HEK293T (cell line): ENCODE measurements around the gene CABYR.

Experiments
- ARNT ChIP-seq: fragments of 450-650 bp; IDR thresholded peaks from 2 replicates; pipeline ENCODE4 v1.6.1; 2017; ENCODE audit warnings: mild to moderate bottlenecking
- BHLHE40 ChIP-seq: fragments of 450-650 bp; IDR thresholded peaks from 2 replicates; pipeline ENCODE4 v1.6.1; 2016; ENCODE audit warnings: mild to moderate bottlenecking, moderate library complexity, borderline replicate concordance
- CTBP1 ChIP-seq: fragments of 450-650 bp; IDR thresholded peaks from 2 replicates; pipeline ENCODE4 v1.6.1; 2016; ENCODE audit warnings: borderline replicate concordance
- FOXA1 ChIP-seq: fragments of 450-650 bp; IDR thresholded peaks from 2 replicates; pipeline ENCODE4 v1.6.1; 2016; ENCODE audit warnings: mild to moderate bottlenecking
- FOXK2 ChIP-seq: fragments of 450-650 bp; IDR thresholded peaks from 2 replicates; pipeline ENCODE4 v1.6.1; 2016; ENCODE audit warnings: mild to moderate bottlenecking
- FOXM1 ChIP-seq: fragments of 450-650 bp; IDR thresholded peaks from 2 replicates; pipeline ENCODE4 v1.6.1; 2017; ENCODE audit warnings: mild to moderate bottlenecking, borderline replicate concordance
- HDGF ChIP-seq: fragments of 450-650 bp; IDR thresholded peaks from 2 replicates; pipeline ENCODE4 v1.6.1; 2017; ENCODE audit warnings: antibody characterized with exemption, borderline replicate concordance
- L3MBTL2 ChIP-seq: fragments of 450-650 bp; conservative IDR thresholded peaks from 2 replicates; pipeline ENCODE4 v1.6.1; 2016; ENCODE audit warnings: mild to moderate bottlenecking
- LEF1 ChIP-seq: fragments of 450-650 bp; IDR thresholded peaks from 2 replicates; pipeline ENCODE4 v1.6.1; 2017; ENCODE audit warnings: mild to moderate bottlenecking, borderline replicate concordance
- PKNOX1 ChIP-seq: fragments of 450-650 bp; IDR thresholded peaks from 2 replicates; pipeline ENCODE4 v1.6.1; 2016
- SP1 ChIP-seq: fragments of 450-650 bp; IDR thresholded peaks from 2 replicates; pipeline ENCODE4 v1.6.1; 2017
- SUZ12 ChIP-seq: fragments of 450-650 bp; IDR thresholded peaks from 2 replicates; pipeline ENCODE4 v1.6.1; 2016; ENCODE audit warnings: mild to moderate bottlenecking
- TARDBP ChIP-seq: fragments of 450-650 bp; IDR thresholded peaks from 2 replicates; pipeline ENCODE4 v1.6.1; 2016
- ZNF384 ChIP-seq: fragments of 450-650 bp; IDR thresholded peaks from 2 replicates; pipeline ENCODE4 v1.6.1; 2016

- TF ChIP-seq FOXM1 = no peak
- TF ChIP-seq FOXA1 = no peak
- TF ChIP-seq SP1 = no peak
- TF ChIP-seq TARDBP = no peak
- no peak for TF ChIP-seq PKNOX1
- TF ChIP-seq L3MBTL2 = no peak
- no peak for TF ChIP-seq SUZ12
- TF ChIP-seq LEF1 = no peak
- no peak for TF ChIP-seq FOXK2
- TF ChIP-seq CTBP1 = no peak
- no peak for TF ChIP-seq BHLHE40
- TF ChIP-seq ARNT = no peak
- TF ChIP-seq HDGF = no peak
- TF ChIP-seq ZNF384 = no peak
These were observed 35.1 kb downstream of the CABYR start for GRCh38 chr18:24173997-24174396.
